Psoas muscle (tissue), 8 donors: ENCODE results near the gene IL17RB. TPM values are rescaled to one million over a fixed set of nuclear protein-coding genes. Genes with fewer than 3 reads are reported as not detected.

Experiments used
- ATAC-seq, 4 donors: fragments of 200-7000 bp; cut with Tn5 transposase; one replicate each; pipeline ENCODE4 v1.9.1; 2020; ENCODE audit warnings: moderate library complexity in 3 of 4, mild to moderate bottlenecking in 2 of 4
- DNase-seq, 2 donors: peaks; one replicate each; pipeline ENCODE4 v3.0.0-alpha.2; 2020
- H3K27ac ChIP-seq: fragments of 200-600 bp; one replicate; pipeline ENCODE4 v1.8.0; 2022
- H3K27me3 ChIP-seq, 3 donors: fragments of 200-600 bp in 1 of 3; one replicate each; pipeline versions ENCODE4 v1.6.1 to v1.8.0; 2013 to 2022; ENCODE audit warnings: low read length in 2 of 3, mild to moderate bottlenecking in 2 of 3, moderate library complexity in 1 of 3; ENCODE audit not compliant: insufficient read depth in 3 of 3
- H3K36me3 ChIP-seq, 2 donors: fragments of 200-600 bp in 1 of 2; one replicate each; pipeline versions ENCODE4 v1.6.1 to v1.8.0; 2013 to 2022; ENCODE audit warnings: low read depth in 1 of 2, mild to moderate bottlenecking in 1 of 2, moderate library complexity in 1 of 2; ENCODE audit not compliant: insufficient read depth in 1 of 2
- H3K4me1 ChIP-seq: fragments of 200-600 bp; one replicate; pipeline ENCODE4 v1.8.0; 2022
- H3K4me3 ChIP-seq: fragments of 200-600 bp; one replicate; pipeline ENCODE4 v1.8.0; 2022; ENCODE audit warnings: mild to moderate bottlenecking
- H3K9me3 ChIP-seq: fragments of 200-600 bp; one replicate; pipeline ENCODE4 v1.8.0; 2022
- WGBS, 3 donors: extraction: QIAGEN DNeasy Blood & Tissue Kit; methylation state at CpG; one replicate each; pipeline versions ENCODE4 v1.1.6 to v1.1.7; 2013; 5-methylcytosine and 5-hydroxymethylcytosine counted together
- intact Hi-C, 2 donors: fragments of 100-400 bp; cut with DNase I; formaldehyde crosslinking; loops; one replicate each; pipeline versions ENCODE4 v1.11.0 to v1.14.2; 2022
- polyA plus RNA-seq, 3 donors: library from polyadenylated mRNA; stranded (reverse); fragments of 200-250 nt; gene quantifications; one replicate each; pipeline ENCODE4 v1.2.3, GENCODE V29; 2013
- total RNA-seq, 4 donors: library from RNA; stranded (reverse); fragmentation: NEBNext Ultra II Directional in 2 of 4; extraction: Animal tissue kit (Norgen Biotek cat#: 25700) in 2 of 4; gene quantifications; one replicate each; pipeline versions ENCODE4 v1.2.1 to v1.2.4, GENCODE V29; 2021 to 2023
- TF ChIP-seq, protein P1 (sequence below): fragments of 200-600 bp; IDR thresholded peaks from one replicate; pipeline ENCODE4 v1.8.0; 2022; ENCODE audit warnings: antibody characterized with exemption
- donor health status: healthy with polysubstance abuse.
- donor health status: DM: no; HTN: no; CAD: no; lungs with moderate emphysema.
- donor health status: Bipolar disorder and iron deficiency.
- donor health status: healthy.
- donor health status: DM: yes; HTN: yes; CAD: no.
- donor health status: DM: no; HTN: no; CAD: no.
- donor health status: DM: no; HTN: no; CAD: no.
- donor health status: DM: yes; HTN: yes; CAD: no.

Gene IL17RB
- total and polyA plus RNA-seq, 7 donors, result 0.08 to 1.3 (median 0.96) TPM

DNA sequence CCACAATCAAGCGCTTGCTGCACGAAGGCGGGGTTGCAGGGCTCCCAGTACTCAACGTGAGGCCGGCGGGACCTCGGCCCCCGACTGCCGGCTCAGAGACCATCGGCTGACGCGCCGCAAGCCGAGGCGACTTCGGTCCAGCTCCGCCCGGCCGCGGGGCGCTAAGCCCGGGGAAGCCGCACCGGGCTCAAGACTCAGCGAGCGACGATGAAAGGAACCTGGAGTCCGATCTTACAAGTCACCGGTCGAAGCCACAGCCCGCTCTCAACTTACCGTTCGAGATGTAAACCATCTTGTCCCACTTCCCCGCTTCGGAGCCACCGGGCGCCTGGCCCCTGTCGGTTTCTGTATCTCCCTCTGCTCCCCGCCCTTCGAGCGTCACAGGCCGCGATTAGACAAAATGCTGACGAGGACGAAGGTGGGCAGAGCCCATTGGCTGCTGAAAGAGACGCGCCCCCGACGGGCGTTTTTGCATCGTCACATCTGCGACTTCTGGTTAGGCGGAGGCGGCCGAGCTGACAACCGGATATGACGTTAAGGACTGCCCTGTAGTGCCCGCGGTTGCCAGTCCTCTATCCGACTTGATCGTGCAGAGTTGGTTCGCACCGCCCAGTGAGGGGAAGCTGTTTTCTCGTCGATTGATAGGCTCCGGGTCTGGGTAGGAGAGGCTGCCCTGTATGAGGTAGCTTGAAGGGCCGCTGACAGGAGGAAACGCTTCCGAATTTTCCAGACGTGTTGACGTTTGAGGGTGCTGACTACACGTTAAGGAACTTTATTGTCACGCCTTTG is 45.3 kb downstream of the IL17RB start, which contains the start of gene SELENOK:
Gene SELENOK, minus strand, starts transcription at position 363 of the 789 bp plus-strand sequence.
- H3K27me3 ChIP-seq, result peaks cover 0 to 11% (median 2%) of the 10 kb centered on the region in 3 donors
- H3K36me3 ChIP-seq, result peaks cover 0 to 16% of the 10 kb centered on the region in 2 donors
- H3K4me3 ChIP-seq, result peak within 1 kb of the TSS; percentile 96
- ATAC-seq (peak; percentile 98 to 99 (median 98)), DNase-seq (peak; percentile 98 to 99)
- peaks cover 22% of the 10 kb centered on the region for H3K4me1 ChIP-seq
- peak within 1 kb of the TSS; percentile 97 for H3K27ac ChIP-seq
- H3K9me3 ChIP-seq, result no peaks in the 10 kb centered on the region
- TF ChIP-seq, protein P1, sequence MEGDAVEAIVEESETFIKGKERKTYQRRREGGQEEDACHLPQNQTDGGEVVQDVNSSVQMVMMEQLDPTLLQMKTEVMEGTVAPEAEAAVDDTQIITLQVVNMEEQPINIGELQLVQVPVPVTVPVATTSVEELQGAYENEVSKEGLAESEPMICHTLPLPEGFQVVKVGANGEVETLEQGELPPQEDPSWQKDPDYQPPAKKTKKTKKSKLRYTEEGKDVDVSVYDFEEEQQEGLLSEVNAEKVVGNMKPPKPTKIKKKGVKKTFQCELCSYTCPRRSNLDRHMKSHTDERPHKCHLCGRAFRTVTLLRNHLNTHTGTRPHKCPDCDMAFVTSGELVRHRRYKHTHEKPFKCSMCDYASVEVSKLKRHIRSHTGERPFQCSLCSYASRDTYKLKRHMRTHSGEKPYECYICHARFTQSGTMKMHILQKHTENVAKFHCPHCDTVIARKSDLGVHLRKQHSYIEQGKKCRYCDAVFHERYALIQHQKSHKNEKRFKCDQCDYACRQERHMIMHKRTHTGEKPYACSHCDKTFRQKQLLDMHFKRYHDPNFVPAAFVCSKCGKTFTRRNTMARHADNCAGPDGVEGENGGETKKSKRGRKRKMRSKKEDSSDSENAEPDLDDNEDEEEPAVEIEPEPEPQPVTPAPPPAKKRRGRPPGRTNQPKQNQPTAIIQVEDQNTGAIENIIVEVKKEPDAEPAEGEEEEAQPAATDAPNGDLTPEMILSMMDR, result peak; percentile 1
- WGBS, 3 donors, result 0 to 1% (median 0%) methylated on average over 70 to 73 of the region's 73 CpGs
- intact Hi-C loops, result loop anchor here (5.0 to 10.0 kb wide), 2 partner anchors 544 to 547 kb away; partner anchors contain the start of gene DCP1A (in 2 of the 2)

DNA sequence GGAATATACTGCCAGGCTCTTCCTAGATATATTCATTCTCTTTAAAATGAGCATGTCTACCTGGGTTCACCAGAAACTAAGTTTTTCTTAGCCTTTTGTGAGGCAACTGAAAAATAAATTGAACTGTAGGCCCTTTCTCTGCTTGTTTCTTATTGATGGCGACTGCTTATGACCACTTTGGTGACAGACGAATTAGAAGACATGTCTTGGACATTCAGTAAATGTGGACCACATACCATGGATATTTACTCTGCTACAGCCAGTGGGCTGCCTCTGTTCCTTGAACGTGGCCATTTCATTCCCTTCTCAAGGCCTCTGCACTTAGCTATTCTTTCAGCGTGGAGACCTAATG is 45.9 kb downstream of the IL17RB start:
- peak overlapping the region; percentile 97 for H3K27ac ChIP-seq
- intact Hi-C loops, result loop anchor here (5.0 to 10.0 kb wide), 2 partner anchors 545 to 547 kb away; partner anchors contain the start of gene DCP1A (in 2 of the 2)
- H3K9me3 ChIP-seq, result no peaks in the 10 kb centered on the region
- ATAC-seq (peak in 1 of 4 donors; percentile 11), DNase-seq (no peak)
- 41 to 60% (median 45%) methylated on average over 4 of the region's 4 CpGs for WGBS, 3 donors
- H3K4me3 ChIP-seq, result peak overlapping the region; percentile 96
- TF ChIP-seq, protein P1, result no peak
- peaks cover 0 to 10% of the 10 kb centered on the region in 2 donors for H3K36me3 ChIP-seq
- H3K4me1 ChIP-seq, result peaks cover 22% of the 10 kb centered on the region
- peaks cover 0 to 11% (median 2%) of the 10 kb centered on the region in 3 donors for H3K27me3 ChIP-seq

DNA sequence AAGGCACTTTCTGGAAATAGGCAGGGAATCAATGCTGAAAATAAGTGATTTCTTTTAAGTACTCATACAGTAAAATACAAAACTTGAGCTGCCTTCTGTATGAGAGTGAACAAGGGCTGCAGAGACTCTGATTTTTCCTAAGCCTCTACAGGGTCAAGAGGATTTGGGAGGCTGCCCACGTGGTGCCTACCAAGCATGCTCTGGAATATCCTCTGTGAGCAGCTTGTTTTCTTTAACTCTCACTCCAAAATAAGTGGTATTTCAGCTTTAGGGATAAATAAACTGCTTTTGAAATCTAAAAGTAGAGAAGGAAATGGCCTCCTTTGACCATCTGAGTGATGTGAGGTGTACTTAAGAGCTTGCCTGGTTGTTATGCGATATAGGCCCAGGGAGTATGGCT is 53.4 kb downstream of the IL17RB start:
- TF ChIP-seq, protein P1, result no peak
- no peak overlapping the region for H3K4me3 ChIP-seq
- WGBS, 3 donors, result 58 to 70% (median 65%) methylated on average over 2 of the region's 2 CpGs
- H3K36me3 ChIP-seq, result no peaks in the 10 kb centered on the region
- H3K4me1 ChIP-seq, result no peaks in the 10 kb centered on the region
- no peak overlapping the region for H3K27ac ChIP-seq
- H3K9me3 ChIP-seq, result no peaks in the 10 kb centered on the region
- intact Hi-C loops, result loop anchor here in 1 of 2 donors (10.0 kb wide), 1 partner anchor 555 kb away; the partner anchor contains the start of gene DCP1A
- peaks cover 0 to 15% (median 5%) of the 10 kb centered on the region in 3 donors for H3K27me3 ChIP-seq
- ATAC-seq (no peak), DNase-seq (no peak)

DNA sequence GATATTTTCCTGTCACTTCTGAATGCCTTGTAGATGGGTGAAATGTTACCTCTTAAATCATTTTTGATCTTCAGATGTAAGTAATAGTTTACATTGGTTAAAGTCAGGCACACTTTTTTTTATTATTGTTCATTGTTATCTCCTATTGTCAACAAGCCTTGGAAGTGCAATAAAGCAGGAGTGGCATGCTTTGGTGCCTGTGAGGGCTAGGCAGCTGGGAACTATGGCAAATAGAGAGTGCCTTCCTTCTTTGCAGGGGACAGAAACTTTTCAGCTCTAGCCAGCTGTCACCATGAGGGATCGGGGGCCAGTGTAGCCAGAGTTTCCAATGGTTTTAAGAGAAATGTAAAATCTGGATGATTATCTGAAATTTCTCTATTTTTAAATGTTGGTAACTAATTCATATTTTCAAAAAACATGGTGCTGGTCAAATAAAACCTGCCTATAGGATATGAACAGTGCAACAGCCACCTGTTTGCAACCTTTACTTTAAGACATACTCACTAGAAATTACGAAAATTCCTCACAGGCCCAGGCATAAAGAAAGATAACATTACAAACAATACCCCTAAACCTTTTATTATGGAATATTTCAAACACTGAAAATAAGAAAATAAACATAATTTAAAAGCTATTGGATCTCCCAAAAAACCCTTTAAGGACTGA is 54.4 kb downstream of the IL17RB start:
- intact Hi-C loops, result no loop called here
- H3K27me3 ChIP-seq, result peaks cover 0 to 10% (median 2%) of the 10 kb centered on the region in 3 donors
- TF ChIP-seq, protein P1, result no peak
- DNase-seq (no peak), ATAC-seq (no peak)
- no peak overlapping the region for H3K4me3 ChIP-seq
- 80 to 81% (median 80%) methylated on average over 2 of the region's 2 CpGs for WGBS, 3 donors
- no peak overlapping the region for H3K27ac ChIP-seq
- H3K4me1 ChIP-seq, result no peaks in the 10 kb centered on the region
- H3K36me3 ChIP-seq, result no peaks in the 10 kb centered on the region
- H3K9me3 ChIP-seq, result no peaks in the 10 kb centered on the region
